Endothelial cell of umbilical vein (primary cell): ENCODE data around the gene CHL1. TPM values are rescaled to one million over a fixed set of nuclear protein-coding genes. Genes with fewer than 3 reads are reported as not detected.

Experiments
- BruUV-seq: library from RNA; stranded (reverse); fragments of 400-500 nt; replicated peaks from 2 replicates; lab custom pipeline; 2021; lab: Mats Ljungman, UMichigan
- CTCF ChIA-PET: fragments of 300-600, 350-600 bp; sonication (Branson Sonifier 250); formaldehyde crosslinking; loops from one replicate; lab custom pipeline; 2021; ENCODE audit warnings: antibody characterized with exemption, inconsistent platforms; lab: Charles Lee
- POLR2A ChIA-PET: fragments of 300-600, 350-600 bp; sonication (Branson Sonifier 250); formaldehyde crosslinking; loops from one replicate; lab custom pipeline; 2021; ENCODE audit warnings: antibody characterized with exemption, inconsistent platforms; lab: Charles Lee
- DNase-seq: peaks from one replicate; pipeline ENCODE4 v3.0.0-alpha.2; 2011; ENCODE audit warnings: low read depth, low spot score
- FAIRE-seq: peaks from 2 replicates; lab custom pipeline; 2011; peaks lifted over from hg19 to GRCh38; lab: Jason Lieb, UNC
- H2AFZ ChIP-seq: 2 replicates; pipeline ENCODE4 v1.6.0; 2012; ENCODE audit warnings: low read depth, low read length, control low read depth, inconsistent platforms
- H3K27ac ChIP-seq: 2 replicates; pipeline ENCODE4 v1.5.1; 2011; ENCODE audit warnings: low read depth, mild to moderate bottlenecking, control low read depth, low read length, moderate library complexity; ENCODE audit not compliant: insufficient read depth
- H3K27me3 ChIP-seq, 2 experiments: 2 replicates each; pipeline versions ENCODE4 v1.6.0 to v1.6.1; 2011; ENCODE audit warnings: low read length in 2 of 2, mixed read lengths in 1 of 2; ENCODE audit not compliant: control insufficient read depth in 2 of 2, insufficient read depth in 2 of 2
- H3K36me3 ChIP-seq, 2 experiments: 2 replicates in 1 of 2; 3 replicates in 1 of 2; pipeline ENCODE4 v1.5.1; 2011; ENCODE audit warnings: low read length in 2 of 2, mild to moderate bottlenecking in 1 of 2, moderate library complexity in 1 of 2; ENCODE audit not compliant: control insufficient read depth in 2 of 2, insufficient read depth in 2 of 2; ENCODE audit errors: extremely low read depth in 1 of 2
- H3K4me1 ChIP-seq: 3 replicates; pipeline ENCODE4 v1.5.1; 2011; ENCODE audit warnings: mild to moderate bottlenecking, low read length; ENCODE audit not compliant: control insufficient read depth, insufficient read depth; ENCODE audit errors: extremely low read depth
- H3K4me2 ChIP-seq: 2 replicates; pipeline ENCODE4 v1.6.1; 2011; ENCODE audit warnings: low read length, control low read depth, mixed read lengths; ENCODE audit not compliant: insufficient read depth
- H3K4me3 ChIP-seq, 3 experiments: fragments of 200-600 bp in 1 of 3; sonication (generic), shearing (Covaris generic) in 1 of 3; replicated peaks in 1 of 3; 2 replicates each; pipeline ENCODE4 v1.5.1; 2011 to 2016; ENCODE audit warnings: control low read depth in 3 of 3, low read length in 3 of 3, mild to moderate bottlenecking in 2 of 3, inconsistent platforms in 1 of 3, low read depth in 1 of 3, moderate library complexity in 1 of 3; ENCODE audit not compliant: insufficient read depth in 1 of 3
- H3K79me2 ChIP-seq: 2 replicates; pipeline ENCODE4 v1.6.0; 2012; ENCODE audit warnings: low read length, inconsistent platforms; ENCODE audit not compliant: control insufficient read depth, insufficient read depth
- H3K9ac ChIP-seq: replicated peaks from 2 replicates; pipeline ENCODE3; 2011; ENCODE audit warnings: low read length, control low read depth; ENCODE audit not compliant: insufficient read depth; ENCODE audit errors: extremely low read depth
- H3K9me1 ChIP-seq: replicated peaks from 3 replicates; pipeline ENCODE4 v1.6.0; 2011; ENCODE audit warnings: mild to moderate bottlenecking, low read length; ENCODE audit not compliant: control insufficient read depth, insufficient read depth; ENCODE audit errors: extremely low read depth
- H3K9me3 ChIP-seq: replicated peaks from 2 replicates; pipeline ENCODE4 v1.5.1; 2012; ENCODE audit warnings: low read length, inconsistent platforms; ENCODE audit not compliant: control insufficient read depth, insufficient read depth
- H4K20me1 ChIP-seq: replicated peaks from 2 replicates; pipeline ENCODE3; 2011; ENCODE audit warnings: mild to moderate bottlenecking, low read length; ENCODE audit not compliant: control insufficient read depth, insufficient read depth; ENCODE audit errors: extremely low read depth
- EZH2 ChIP-seq: IDR thresholded peaks from 2 replicates; pipeline ENCODE4 v1.6.1; 2012; ENCODE audit warnings: borderline replicate concordance, low read depth, mild to moderate bottlenecking, moderate library complexity, low read length, inconsistent platforms; ENCODE audit not compliant: severe bottlenecking
- FOS ChIP-seq: IDR thresholded peaks from 2 replicates; pipeline ENCODE4 v1.6.1; 2011; ENCODE audit warnings: mild to moderate bottlenecking, low read length, moderate library complexity, borderline replicate concordance; ENCODE audit not compliant: insufficient read depth
- GATA2 ChIP-seq: IDR thresholded peaks from 2 replicates; pipeline ENCODE4 v1.7.0; 2011; ENCODE audit warnings: low read depth, mild to moderate bottlenecking, moderate library complexity, mixed read lengths, low read length; ENCODE audit not compliant: insufficient read length, insufficient read depth
- JUN ChIP-seq: IDR thresholded peaks from 2 replicates; pipeline ENCODE4 v1.6.1; 2011; ENCODE audit warnings: borderline replicate concordance, low read depth; ENCODE audit not compliant: insufficient read length, insufficient read depth
- MYC ChIP-seq: IDR thresholded peaks from one replicate; pipeline ENCODE4 v1.6.1; 2011; ENCODE audit warnings: mild to moderate bottlenecking, low read depth, low read length
- POLR2A ChIP-seq: IDR thresholded peaks from 2 replicates; pipeline ENCODE4 v1.6.1; 2012; ENCODE audit warnings: low read depth, mild to moderate bottlenecking, control low read depth, low read length
- POLR2AphosphoS5 ChIP-seq: IDR thresholded peaks from 2 replicates; pipeline ENCODE4 v1.6.1; 2012; ENCODE audit warnings: low read depth, mild to moderate bottlenecking, control low read depth, low read length, moderate library complexity; ENCODE audit not compliant: insufficient read depth
- dilution Hi-C: fragments of 300-500 bp; cut with MboI; formaldehyde crosslinking; loops from one replicate; pipeline ENCODE4 v1.15.0; 2019; ENCODE audit warnings: low sequenced_read_pairs; ENCODE audit not compliant: extremely low pct_ligation_motif_present
- intact Hi-C: fragments of 100-400 bp; cut with micrococcal nuclease; formaldehyde crosslinking; loops from one replicate; pipeline ENCODE4 v1.10.0; 2022
- polyA plus RNA-seq, 4 experiments: library from polyadenylated mRNA; depleted of rRNA in 3 of 4; stranded (reverse) in 3 of 4; unstranded in 1 of 4; fragments of >200 nt; gene quantifications; 2 replicates each; pipeline versions ENCODE4 v1.2.1 to v1.2.3, GENCODE V29; 2011 to 2012; ENCODE audit warnings: missing spikeins in 1 of 4
- total RNA-seq: library from RNA; stranded (reverse); gene quantifications from 2 replicates; pipeline ENCODE4 v1.2.3, GENCODE V29; 2021
- TF ChIP-seq, protein P1 (sequence below), 2 donors: IDR thresholded peaks; 1 replicate in 1 of 2; 2 replicates in 1 of 2; pipeline ENCODE4 v1.5.1; 2011; ENCODE audit warnings: low read length in 2 of 2, mild to moderate bottlenecking in 2 of 2, moderate library complexity in 2 of 2, control low read depth in 1 of 2, inconsistent platforms in 1 of 2, low read depth in 1 of 2; ENCODE audit not compliant: insufficient read depth in 1 of 2; ENCODE audit errors: extremely low read depth in 1 of 2
- TF ChIP-seq, protein P2 (sequence below): IDR thresholded peaks from 2 replicates; pipeline ENCODE4 v1.6.1; 2011; ENCODE audit not compliant: insufficient read depth, insufficient read length

Gene CHL1
- total and polyA plus RNA-seq, 2 donors (not counting 3 experiments of a cell fraction or from before 2014, with no cell fraction given), result not detected

DNA sequence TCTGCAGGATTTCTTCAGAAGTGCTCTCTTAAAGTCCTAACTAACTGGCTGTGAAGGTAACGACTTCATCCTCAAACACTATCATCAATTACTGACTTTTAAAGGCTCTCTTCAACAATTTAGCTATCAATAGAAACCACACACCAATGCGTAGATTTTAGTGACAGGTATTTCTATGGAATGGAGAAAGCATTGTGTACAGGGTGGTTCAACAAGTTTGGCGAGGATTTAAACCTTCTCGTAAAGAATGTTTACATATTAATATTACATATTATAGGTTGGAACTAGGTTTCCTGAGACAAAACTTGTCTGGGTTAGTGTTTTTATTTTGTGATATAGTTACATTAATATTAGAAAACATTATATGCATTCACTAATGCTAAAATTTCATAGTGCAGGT lies 233.6 kb downstream of the CHL1 start:
- Histone ChIP-seq H3K36me3 (no peaks in the 10 kb centered on the region), H3K27me3 (no peaks in the 10 kb centered on the region), H3K4me1 (no peaks in the 10 kb centered on the region), H3K9me3 (no peaks in the 10 kb centered on the region), H3K79me2 (no peaks in the 10 kb centered on the region), H2AFZ (no peak overlapping the region), H3K9ac (no peak overlapping the region), H4K20me1 (no peaks in the 10 kb centered on the region), H3K4me2 (no peak overlapping the region), H3K27ac (no peak overlapping the region), H3K4me3 (no peak overlapping the region), H3K9me1 (no peaks in the 10 kb centered on the region)
- BruUV-seq, result no TSS peak
- intact Hi-C loops, result no loop called here
- ChIA-PET CTCF (no interaction called here), POLR2A (no interaction called here)
- TF ChIP-seq EZH2 (no peak), GATA2 (no peak), MYC (no peak), FOS (no peak), JUN (no peak), POLR2AphosphoS5 (no peak), POLR2A (no peak)
- TF ChIP-seq, protein P1, sequence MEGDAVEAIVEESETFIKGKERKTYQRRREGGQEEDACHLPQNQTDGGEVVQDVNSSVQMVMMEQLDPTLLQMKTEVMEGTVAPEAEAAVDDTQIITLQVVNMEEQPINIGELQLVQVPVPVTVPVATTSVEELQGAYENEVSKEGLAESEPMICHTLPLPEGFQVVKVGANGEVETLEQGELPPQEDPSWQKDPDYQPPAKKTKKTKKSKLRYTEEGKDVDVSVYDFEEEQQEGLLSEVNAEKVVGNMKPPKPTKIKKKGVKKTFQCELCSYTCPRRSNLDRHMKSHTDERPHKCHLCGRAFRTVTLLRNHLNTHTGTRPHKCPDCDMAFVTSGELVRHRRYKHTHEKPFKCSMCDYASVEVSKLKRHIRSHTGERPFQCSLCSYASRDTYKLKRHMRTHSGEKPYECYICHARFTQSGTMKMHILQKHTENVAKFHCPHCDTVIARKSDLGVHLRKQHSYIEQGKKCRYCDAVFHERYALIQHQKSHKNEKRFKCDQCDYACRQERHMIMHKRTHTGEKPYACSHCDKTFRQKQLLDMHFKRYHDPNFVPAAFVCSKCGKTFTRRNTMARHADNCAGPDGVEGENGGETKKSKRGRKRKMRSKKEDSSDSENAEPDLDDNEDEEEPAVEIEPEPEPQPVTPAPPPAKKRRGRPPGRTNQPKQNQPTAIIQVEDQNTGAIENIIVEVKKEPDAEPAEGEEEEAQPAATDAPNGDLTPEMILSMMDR (IDR thresholded peaks at IDR 0.05; ENCODE audit: extremely low read depth in 1 of 2, insufficient read depth in 1 of 2, low read depth in 1 of 2, low read length in 2 of 2), result no peak
- TF ChIP-seq, protein P2, sequence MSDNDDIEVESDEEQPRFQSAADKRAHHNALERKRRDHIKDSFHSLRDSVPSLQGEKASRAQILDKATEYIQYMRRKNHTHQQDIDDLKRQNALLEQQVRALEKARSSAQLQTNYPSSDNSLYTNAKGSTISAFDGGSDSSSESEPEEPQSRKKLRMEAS, result no peak
- dilution Hi-C loops, result no loop called here
- no peak for DNase-seq
- no peak for FAIRE-seq
